WTC11 (cell line): Measurements from ENCODE around the gene EDEM2.

Source experiments
- JUN ChIP-seq: sonication (generic); formaldehyde crosslinking; IDR thresholded peaks from 2 replicates; pipeline ENCODE4 v1.8.0; 2023; ENCODE audit warnings: mild to moderate bottlenecking, missing genetic modification reagents
- TF ChIP-seq, protein P1 (sequence below): sonication (generic); formaldehyde crosslinking; IDR thresholded peaks from 2 replicates; pipeline ENCODE4 v1.8.0; 2023; ENCODE audit warnings: missing genetic modification reagents, mild to moderate bottlenecking, borderline replicate concordance
- TF ChIP-seq, protein P2 (sequence below): fragments of 200-600 bp; IDR thresholded peaks from 2 replicates; pipeline ENCODE4 v1.8.0; 2022; ENCODE audit warnings: antibody characterized with exemption
- TF ChIP-seq, protein P3 (sequence below): sonication (generic); formaldehyde crosslinking; IDR thresholded peaks from 2 replicates; pipeline ENCODE4 v1.8.1; 2023; ENCODE audit warnings: mild to moderate bottlenecking, missing genetic modification reagents

DNA sequence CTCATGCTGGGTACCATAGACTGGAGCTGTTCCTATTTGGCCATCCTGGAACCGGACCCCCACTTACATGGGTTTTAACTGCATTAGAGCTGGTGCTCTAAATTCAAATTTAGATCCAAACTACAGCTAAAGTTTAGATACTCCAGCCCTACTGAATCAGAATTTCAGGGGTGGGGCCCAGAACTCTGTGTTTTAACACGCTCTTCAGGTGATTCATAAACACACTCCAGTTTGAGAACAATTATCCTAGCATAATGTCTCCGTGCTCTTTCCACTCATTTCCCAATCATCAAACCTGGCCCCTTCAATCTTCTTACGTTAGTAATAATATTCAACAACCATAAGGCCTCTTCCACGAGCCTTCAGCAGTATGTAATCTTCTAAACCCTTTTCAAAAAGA, 69.8 kb downstream of the EDEM2 start:
- TF ChIP-seq, protein P1, sequence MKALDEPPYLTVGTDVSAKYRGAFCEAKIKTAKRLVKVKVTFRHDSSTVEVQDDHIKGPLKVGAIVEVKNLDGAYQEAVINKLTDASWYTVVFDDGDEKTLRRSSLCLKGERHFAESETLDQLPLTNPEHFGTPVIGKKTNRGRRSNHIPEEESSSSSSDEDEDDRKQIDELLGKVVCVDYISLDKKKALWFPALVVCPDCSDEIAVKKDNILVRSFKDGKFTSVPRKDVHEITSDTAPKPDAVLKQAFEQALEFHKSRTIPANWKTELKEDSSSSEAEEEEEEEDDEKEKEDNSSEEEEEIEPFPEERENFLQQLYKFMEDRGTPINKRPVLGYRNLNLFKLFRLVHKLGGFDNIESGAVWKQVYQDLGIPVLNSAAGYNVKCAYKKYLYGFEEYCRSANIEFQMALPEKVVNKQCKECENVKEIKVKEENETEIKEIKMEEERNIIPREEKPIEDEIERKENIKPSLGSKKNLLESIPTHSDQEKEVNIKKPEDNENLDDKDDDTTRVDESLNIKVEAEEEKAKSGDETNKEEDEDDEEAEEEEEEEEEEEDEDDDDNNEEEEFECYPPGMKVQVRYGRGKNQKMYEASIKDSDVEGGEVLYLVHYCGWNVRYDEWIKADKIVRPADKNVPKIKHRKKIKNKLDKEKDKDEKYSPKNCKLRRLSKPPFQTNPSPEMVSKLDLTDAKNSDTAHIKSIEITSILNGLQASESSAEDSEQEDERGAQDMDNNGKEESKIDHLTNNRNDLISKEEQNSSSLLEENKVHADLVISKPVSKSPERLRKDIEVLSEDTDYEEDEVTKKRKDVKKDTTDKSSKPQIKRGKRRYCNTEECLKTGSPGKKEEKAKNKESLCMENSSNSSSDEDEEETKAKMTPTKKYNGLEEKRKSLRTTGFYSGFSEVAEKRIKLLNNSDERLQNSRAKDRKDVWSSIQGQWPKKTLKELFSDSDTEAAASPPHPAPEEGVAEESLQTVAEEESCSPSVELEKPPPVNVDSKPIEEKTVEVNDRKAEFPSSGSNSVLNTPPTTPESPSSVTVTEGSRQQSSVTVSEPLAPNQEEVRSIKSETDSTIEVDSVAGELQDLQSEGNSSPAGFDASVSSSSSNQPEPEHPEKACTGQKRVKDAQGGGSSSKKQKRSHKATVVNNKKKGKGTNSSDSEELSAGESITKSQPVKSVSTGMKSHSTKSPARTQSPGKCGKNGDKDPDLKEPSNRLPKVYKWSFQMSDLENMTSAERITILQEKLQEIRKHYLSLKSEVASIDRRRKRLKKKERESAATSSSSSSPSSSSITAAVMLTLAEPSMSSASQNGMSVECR (CRISPR knock-in tag) = no peak
- no peak for TF ChIP-seq JUN
- TF ChIP-seq, protein P2, sequence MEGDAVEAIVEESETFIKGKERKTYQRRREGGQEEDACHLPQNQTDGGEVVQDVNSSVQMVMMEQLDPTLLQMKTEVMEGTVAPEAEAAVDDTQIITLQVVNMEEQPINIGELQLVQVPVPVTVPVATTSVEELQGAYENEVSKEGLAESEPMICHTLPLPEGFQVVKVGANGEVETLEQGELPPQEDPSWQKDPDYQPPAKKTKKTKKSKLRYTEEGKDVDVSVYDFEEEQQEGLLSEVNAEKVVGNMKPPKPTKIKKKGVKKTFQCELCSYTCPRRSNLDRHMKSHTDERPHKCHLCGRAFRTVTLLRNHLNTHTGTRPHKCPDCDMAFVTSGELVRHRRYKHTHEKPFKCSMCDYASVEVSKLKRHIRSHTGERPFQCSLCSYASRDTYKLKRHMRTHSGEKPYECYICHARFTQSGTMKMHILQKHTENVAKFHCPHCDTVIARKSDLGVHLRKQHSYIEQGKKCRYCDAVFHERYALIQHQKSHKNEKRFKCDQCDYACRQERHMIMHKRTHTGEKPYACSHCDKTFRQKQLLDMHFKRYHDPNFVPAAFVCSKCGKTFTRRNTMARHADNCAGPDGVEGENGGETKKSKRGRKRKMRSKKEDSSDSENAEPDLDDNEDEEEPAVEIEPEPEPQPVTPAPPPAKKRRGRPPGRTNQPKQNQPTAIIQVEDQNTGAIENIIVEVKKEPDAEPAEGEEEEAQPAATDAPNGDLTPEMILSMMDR = no peak
- TF ChIP-seq, protein P3, sequence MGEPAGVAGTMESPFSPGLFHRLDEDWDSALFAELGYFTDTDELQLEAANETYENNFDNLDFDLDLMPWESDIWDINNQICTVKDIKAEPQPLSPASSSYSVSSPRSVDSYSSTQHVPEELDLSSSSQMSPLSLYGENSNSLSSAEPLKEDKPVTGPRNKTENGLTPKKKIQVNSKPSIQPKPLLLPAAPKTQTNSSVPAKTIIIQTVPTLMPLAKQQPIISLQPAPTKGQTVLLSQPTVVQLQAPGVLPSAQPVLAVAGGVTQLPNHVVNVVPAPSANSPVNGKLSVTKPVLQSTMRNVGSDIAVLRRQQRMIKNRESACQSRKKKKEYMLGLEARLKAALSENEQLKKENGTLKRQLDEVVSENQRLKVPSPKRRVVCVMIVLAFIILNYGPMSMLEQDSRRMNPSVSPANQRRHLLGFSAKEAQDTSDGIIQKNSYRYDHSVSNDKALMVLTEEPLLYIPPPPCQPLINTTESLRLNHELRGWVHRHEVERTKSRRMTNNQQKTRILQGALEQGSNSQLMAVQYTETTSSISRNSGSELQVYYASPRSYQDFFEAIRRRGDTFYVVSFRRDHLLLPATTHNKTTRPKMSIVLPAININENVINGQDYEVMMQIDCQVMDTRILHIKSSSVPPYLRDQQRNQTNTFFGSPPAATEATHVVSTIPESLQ (CRISPR knock-in tag) = no peak
